UCSD-AML1 (cell line): ENCODE measurements around the gene DEFB132.
A peak's percentile ranks its signal among the peaks of the same experiment; 100 is the strongest.

Source experiments
- DNase-seq: peaks from one replicate; lab custom pipeline; 2025; ENCODE audit not compliant: unreplicated experiment; lab: John Stamatoyannopoulos, UW

Gene DEFB132

DNA sequence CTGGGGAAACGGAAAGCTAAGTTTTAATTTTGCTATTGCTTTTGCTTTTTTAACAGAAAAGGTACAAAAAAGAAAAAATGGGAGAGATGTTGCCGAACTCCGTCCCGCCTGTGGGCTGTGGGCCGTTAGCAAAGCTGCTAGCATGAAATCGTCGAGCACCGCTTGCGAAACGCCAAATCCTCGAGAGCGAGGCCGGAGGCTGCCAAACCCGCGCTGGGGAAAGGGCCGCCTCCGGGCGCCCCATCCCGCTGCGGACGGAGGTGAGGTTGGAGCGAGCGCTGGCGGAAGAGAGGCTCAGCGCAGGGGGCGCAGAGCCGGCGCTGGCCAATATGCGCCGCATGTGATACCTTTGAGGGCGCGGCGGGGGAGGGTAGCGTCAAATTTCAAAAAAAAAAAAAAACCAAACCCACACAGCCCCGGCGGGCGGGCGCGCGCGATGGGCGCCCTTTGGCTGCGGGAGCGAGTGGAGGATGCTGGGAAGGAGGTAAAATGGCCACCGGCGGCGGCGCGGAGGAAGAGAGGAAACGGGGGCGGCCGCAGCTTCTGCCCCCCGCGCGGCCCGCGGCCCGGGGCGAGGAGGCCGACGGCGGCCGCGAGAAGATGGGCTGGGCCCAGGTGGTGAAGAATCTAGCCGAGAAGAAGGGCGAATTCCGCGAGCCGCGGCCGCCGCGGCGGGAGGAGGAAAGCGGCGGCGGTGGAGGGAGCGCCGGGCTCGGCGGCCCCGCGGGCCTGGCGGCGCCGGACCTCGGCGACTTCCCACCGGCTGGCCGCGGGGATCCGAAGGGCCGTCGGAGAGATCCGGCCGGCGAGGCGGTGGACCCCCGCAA lies 39.8 kb downstream of the DEFB132 start, which contains the start of gene ZCCHC3:
TSS of gene ZCCHC3 (plus strand) at position 473 of the 827 bp plus-strand sequence. CDS start at position 490, 17 bp downstream.
- peak; percentile 93 for DNase-seq

DNA sequence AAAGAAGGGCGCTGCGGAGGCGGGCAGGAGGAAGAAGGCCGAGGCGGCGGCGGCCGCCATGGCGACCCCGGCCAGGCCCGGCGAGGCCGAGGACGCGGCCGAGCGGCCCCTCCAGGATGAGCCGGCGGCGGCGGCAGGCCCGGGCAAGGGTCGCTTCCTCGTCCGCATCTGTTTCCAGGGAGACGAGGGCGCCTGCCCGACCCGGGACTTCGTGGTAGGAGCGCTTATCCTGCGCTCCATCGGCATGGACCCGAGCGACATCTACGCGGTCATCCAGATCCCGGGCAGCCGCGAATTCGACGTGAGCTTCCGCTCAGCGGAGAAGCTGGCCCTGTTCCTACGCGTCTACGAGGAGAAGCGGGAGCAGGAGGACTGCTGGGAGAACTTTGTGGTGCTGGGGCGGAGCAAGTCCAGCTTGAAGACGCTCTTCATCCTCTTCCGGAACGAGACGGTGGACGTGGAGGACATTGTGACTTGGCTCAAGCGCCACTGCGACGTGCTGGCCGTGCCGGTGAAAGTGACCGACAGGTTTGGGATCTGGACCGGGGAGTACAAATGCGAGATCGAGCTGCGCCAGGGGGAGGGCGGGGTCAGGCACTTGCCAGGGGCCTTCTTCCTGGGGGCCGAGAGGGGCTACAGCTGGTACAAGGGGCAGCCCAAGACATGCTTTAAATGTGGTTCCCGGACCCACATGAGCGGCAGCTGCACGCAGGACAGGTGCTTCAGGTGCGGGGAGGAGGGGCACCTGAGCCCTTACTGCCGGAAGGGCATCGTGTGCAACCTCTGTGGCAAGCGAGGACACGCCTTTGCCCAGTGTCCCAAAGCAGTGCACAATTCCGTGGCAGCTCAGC lies 40.6 kb downstream of the DEFB132 start:
- peak; percentile 68 for DNase-seq

GRCh38 chr20:298776-299391 lies 41.4 kb downstream of the DEFB132 start:
- DNase-seq: no peak

GRCh38 chr20:300345-300990 lies 42.9 kb downstream of the DEFB132 start:
- DNase-seq: no peak

GRCh38 chr20:301886-302848 lies 44.6 kb downstream of the DEFB132 start:
- no peak for DNase-seq

GRCh38 chr20:305745-306144 lies 48.2 kb downstream of the DEFB132 start:
- DNase-seq: no peak

GRCh38 chr20:308427-309038 lies 51.0 kb downstream of the DEFB132 start:
- DNase-seq: no peak

DNA sequence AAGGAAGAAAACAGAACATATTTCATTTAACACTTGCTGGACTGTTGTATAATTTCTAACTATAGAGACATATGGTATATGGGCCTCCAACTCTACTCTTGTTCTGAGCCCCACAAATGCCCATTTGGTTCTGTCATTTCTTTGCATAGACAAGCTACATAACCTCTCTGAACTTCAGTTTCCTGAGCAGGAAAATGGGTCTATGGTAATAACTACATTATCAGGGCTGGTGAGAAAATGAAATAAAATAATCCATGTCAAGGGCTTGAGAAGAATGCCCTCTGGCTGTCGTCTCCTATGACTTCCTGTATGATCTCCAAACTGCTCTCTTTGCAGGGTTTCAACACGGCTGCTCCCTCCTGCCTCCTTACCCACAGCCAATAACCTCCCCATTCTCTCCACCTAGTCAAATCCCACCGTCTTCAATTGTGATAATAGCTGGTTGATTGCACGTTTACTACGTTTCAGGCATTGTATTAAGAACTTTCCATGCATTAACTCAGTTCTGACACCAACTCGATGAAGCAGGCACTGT lies 51.8 kb downstream of the DEFB132 start:
- no peak for DNase-seq

DNA sequence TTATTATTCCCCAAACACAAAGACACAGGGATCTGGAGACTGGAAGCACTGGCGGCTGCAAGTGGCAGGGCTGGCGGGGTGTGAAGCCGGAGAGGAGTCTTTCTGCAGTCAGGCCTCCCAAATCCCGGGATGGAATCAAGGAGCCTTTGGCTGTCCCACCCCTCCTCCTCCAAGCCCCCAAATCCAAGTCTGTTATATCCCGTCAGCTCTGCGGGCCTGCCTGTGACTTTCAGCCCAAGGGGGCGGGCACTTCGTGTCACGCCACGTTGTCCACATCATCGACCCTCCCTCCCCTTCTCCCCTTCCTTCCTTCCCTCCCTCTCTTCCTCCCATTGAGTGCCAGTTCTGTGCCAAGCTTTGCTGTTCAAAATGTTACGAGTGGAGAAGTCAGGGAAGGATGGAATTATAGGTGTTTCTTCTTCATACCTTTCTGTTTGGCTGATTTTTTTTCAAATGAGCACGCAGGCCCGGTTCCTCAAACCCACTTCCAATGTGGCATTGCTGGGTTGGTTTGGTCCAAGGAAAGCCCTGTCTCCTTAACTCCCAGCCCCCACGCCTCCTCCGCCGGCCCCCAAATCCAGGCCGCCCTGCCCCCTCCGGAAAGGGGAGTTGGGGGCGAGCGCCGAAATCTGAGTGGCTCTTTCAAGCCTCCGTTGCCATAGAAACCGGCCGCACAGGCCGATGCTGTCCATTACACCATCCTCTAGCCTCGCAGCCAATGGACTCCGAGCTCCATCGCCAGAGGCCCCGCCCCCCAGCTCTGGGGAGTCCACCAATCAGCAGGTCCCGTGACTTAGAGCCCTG lies 52.5 kb downstream of the DEFB132 start:
- peak; percentile 98 for DNase-seq

GRCh38 chr20:310645-311044 lies 53.1 kb downstream of the DEFB132 start:
- no peak for DNase-seq
